COR-L47 (cell line): ENCODE results near the gene IFT52.
"Not testable (repeated sequence)": the region's sequence is repeated elsewhere in the genome, so short reads cannot be mapped to it uniquely, and the experiment has no call there.

Experiments
- DNase-seq: peaks from one replicate; lab custom pipeline; 2025; lab: John Stamatoyannopoulos, UW

Gene IFT52

DNA sequence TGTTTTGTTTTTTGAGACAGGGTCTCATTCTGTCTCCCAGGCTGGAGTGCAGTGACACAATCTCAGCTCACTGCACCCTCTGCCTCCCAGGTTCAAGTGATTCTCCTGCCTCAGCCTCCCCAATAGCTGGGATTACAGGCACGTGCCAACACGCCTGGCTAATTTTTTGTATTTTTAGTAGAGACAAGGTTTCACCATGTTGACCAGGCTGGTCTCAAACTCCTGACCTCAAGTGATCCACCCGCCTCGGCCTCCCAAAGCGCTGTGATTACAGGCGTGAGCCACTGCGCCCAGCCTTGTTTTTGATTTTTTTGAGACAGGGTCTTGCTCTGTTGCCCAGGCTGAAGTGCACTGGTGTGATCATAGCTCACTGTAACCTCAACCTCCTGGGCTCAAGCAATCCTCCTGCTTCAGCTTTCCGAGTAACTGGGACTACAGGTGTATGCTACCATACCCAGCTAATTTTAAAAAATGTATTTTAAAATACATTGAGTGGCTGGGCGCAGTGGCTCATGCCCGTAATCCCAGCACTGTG lies 61.0 kb downstream of the IFT52 start:
- not testable (repeated sequence) for DNase-seq

DNA sequence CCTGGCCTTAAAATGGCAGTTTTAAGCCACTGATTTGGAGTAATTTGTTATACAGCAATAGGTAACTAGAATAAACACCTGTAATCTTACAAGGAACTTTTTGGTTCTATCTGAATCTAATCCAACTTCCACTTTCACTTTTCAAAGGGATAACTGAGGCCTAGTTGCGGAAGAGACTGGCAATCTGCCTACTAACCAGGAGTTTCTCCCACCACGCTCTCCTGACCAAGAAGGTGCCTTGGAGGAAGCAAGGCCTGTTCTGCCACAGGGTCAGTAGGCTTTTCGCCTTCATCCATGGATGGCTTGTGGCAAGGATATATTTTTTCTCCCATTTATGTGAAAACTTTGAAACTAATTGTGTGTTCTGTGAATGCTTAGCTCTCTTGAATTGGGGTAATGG lies 63.2 kb downstream of the IFT52 start:
- DNase-seq, result no peak

DNA sequence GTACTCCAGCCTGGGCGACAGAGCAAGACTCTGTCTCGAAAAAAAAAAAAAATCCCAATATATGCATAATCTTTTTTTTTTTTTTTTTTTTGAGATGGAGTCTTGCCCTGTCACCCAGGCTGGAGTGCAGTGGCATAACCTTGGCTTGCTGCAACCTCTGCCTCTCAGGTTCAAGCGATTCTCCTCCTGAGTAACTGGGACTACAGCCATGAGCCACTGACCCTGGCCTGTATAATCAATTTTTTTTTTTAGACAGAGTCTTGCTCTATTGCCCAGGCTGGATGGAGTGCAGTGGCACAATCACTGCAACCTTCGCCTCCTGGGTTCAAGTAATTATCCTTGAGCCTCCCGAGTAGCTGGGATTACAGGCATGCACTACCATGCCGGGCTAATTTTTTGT lies 64.4 kb downstream of the IFT52 start:
- not testable (repeated sequence) for DNase-seq

DNA sequence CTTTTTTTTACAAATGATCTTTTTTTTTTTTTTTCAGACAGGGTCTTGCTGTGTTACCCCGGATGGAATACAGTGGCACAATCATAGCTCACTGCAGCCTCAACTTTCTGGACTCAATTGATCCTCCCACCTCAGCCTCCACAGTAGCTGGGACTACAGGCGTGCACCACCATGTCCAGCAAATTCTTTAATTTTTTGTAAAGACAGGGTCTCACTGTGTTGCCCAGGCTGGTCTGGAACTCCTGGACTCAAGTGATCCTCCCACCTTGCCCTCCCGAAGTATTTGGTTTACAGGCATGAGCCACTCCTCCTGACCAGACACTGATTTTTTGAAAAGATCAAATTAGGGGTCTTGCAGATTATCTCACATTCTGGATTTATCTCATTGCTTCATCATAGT lies 65.2 kb downstream of the IFT52 start:
- DNase-seq, result no peak

DNA sequence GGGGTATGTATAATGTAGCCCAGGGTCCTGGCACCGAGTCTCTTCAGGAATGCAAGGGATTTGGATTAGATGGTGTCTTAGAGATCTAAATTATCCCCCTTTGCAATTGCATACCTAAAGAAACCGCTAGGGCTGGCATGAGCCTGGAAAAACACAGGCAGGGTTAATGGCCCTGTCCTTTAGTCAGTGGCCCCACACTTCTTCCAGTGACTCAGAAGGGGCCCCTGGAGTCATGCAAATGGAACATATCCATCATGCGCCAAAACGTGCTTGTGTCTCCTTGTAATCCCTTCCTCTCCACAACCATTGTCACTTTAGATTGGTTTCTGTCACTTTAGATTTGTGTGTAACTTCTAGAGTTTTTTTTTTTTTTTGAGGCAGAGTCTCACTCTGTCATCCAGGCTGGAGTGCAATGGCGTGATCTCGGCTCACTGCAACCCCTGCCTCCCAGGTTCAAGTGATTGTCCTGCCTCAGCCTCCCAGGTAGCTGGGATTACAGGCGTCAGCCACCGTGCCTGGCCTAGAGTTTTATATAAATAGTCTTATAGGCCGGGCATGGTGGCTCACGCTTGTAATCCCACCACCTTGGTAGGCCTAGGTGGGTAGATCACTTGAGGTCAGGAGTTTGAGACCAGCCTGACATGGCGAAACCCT lies 67.5 kb downstream of the IFT52 start:
- DNase-seq, result no peak

DNA sequence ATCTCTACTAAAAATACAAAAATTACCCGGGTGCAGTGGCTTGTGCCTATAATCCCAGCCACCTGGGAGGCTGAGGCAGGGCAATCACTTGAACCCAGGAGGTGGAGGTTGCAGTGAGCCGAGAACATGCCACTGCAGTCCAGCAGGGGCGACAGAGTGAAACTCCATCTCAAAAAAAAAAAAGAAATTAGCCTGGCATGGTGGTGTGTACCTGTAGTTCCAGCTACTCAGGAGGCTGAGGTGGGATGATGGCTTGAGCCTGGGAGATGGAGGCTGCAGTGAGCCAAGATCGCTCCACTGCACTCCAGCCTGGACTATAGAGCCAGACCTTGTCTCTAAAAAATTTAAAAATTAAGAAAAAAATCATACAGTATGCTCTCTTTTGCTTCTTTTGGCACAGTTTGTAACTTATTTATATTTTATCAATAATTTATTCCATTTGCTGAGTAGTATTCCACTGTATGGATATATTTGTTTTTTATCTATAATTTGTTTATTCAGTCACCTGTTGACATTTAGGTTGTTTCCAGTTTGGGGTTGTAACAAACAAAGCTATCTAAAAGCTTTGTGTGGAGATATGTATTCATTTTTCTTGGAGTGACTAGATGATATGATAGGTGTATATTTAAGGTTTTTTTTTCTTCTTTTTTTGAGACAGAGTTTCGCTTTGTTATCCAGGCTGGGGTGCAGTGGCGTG lies 68.1 kb downstream of the IFT52 start:
- no peak for DNase-seq

DNA sequence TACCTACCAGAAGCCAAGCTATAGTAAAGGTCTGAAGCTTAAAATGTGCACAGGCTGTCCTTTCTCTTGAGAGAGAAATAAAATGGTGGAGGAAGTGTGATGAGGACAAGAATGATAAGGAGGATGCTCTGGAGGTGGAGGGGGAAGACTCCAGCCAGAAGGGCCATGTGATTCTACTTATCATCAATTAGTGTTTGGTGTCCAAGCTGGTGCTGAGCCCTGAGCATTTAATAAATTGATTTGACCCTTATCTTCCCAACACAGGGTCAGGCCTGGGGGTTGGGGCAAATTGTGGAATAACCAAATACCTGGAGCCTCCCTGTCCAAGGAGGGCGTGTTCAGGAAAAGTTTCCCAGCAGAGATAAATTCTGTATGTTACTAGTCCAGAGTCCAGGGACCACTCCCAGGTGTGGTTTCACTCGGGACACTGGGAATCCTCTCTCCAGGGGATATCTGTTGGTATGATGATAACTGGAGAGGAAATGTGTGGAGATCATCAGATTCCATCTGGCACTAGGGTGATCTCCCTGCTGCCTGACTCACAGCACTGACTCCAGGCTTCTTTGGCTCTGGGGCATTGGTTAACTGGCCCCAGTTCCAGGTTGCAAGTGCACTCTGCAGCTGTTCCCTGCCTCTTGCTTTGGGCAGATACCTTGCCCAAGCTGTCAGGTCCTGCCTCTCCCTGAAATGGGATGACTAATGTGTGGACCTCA lies 72.4 kb downstream of the IFT52 start:
- DNase-seq, result no peak

DNA sequence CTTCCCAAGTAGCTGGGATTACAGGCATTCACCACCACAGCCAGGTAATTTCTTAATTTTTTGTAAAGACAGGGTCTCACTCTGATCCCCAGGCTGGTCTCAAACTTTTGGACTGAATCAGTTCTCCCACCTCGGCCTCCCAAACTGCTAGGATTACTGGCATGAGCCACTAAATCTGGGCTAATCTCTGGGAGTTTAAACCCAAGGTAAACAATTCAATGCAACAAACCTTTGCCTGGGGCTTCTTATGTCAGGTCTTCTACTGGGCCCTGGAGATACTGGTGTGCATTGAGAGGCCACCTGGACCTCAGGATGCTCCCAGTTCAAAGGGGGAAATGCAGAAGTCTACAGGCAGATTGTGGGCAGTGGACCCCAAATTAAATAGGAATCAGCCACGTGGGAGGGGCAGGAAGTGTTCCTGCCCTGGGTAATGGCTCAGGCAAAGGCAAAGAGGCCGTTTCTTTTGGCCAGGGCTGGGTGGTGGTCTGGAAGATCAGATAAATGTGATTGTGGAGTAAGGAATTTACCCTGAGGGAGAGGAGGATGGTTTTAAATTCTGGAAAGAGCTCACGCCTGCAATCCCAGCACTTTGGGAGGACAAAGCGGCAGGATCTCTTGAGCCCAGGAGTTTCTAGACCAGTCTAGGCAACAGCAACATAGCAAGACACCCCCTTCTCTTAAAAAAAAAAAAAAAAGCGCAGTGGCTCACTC lies 74.9 kb downstream of the IFT52 start:
- DNase-seq, result no peak

DNA sequence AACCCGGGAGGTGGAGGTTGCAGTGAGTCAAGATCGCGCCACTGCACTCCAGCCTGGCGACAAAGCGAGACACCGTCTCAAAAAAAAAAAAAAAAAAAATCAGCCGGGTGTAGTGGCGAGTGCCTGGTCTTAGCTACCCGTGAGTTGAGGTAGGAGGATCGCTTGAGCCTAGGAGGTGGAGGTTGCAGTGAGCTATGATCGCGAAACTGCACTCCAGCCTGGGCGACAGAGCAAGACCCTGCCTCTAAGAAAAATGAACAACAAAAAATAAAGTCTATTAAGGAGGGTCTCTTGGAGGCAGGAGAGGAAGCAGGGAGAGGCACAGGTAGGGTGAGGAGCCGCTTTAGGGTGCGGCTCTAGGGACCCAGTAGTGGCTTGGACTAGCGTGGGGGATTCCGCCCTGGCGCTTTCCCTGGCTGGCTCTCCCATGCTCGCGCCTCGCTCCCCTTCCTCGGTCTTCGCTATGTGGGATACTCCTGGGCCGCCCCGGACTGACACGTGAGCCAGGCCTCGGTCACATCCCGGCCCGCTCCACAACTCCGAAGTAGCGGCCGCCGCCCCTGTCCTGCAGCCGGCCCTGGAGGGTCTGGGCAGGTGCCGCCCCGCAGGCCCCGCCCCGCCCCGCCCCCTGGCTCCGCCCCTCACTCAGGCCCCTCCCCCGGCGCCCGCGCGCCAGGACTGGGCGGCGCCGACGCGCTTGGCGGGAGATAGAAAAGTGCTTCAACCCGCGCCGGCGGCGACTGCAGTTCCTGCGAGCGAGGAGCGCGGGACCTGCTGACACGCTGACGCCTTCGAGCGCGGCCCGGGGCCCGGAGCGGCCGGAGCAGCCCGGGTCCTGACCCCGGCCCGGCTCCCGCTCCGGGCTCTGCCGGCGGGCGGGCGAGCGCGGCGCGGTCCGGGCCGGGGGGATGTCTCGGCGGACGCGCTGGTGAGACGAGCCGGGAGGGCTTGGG lies 75.9 kb downstream of the IFT52 start, which contains the start of gene MYBL2:
Gene MYBL2, plus strand, starts transcription at position 739 of the 953 bp plus-strand sequence. Its CDS starts 170 bp downstream, at position 909.
- peak; percentile 59 for DNase-seq

DNA sequence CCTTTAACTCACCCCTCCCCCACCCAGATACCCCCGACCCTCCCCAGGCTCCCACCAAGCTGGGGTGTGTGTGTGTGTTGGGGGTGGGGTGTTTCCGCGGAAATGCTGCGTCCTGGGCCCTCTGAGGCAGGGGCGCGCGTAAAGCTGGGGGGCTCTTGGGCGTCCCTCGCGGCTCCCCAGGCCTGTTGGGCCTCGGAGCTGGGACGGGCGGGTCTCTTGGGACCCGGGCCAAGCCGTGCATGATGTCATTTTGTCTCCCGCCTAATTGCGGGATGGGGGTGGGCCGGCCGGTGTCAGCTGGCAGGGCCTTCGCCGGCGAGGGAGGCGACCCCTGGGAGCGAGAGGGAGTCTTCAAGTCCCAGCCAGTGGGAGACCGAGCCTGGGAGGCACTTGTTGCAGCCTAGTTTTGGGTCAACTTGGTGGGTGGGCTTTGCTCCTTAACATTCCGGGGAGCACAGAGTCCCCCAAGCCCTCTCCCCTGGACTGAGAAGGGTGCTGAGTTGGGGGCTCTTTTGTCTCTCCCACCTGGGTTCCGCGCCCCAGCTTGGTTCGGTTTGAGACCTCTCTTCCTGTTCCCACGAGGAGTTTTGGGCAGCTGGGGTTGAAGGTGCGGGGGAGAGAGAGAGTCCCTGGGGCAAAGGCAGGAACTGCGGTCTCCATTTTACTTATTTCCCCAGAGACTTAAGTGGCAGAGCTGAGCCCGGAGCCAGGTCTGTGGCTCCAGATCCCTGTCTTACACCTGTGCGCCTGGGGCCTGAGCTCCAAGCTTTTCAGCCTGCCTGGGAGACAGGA lies 76.8 kb downstream of the IFT52 start:
- peak; percentile 5 for DNase-seq

DNA sequence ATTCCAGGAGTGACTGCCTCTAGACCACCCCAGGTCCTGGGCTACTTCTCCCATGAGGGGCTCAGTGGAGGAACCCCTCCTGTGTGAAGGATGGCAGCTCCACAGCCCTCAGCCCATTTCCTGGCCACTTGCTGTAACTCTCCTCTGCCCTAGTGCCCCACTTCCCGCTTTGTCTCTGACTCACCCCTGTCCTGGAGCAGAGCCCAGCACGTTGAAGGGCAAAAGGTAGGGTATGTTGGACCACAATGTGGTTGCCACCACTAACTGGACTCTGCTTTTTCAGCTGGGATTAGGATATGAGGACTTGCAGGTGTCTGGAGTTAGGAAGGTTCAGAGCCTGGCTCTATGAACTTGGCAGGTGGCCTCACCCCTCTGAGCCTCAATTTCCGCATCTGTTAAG lies 78.6 kb downstream of the IFT52 start:
- no peak for DNase-seq

DNA sequence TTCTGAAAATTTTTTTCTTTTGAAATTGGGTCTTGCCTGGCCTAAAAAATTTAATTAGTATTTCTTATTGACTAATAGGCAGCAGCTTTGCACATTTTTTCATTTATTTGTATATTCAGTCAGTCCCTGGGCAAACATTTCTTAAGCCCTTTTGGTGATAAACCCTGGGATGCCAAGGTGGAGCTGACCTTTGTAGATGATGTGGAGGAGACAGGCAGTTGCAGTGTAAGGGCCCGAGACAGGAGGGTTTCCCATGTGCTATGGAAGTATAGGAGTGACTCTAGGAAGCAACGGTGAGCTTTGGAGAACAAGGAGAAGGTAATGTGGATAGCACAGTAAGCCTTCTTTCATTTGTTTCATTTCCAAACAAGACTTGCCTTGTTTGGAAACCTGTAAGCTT lies 79.7 kb downstream of the IFT52 start:
- DNase-seq, result no peak

DNA sequence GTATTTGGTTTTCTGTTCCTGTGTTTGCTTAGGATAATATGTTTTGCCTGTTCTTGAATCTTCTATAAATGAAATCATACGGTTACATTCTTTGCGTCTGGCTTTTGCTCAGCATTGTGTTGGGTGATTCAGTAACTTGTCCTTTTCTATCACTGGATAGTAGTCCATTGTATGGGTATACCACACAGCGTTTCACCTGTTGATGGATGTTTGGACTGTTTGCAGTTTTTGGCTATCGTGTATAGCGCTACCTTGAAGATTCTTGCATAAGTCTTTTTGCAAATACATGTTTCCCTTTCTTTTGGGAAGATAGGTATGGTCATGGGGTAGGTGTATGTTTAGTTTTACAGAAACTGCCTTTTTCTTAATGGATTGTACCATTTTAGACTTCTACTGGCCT lies 85.6 kb downstream of the IFT52 start:
- no peak for DNase-seq

DNA sequence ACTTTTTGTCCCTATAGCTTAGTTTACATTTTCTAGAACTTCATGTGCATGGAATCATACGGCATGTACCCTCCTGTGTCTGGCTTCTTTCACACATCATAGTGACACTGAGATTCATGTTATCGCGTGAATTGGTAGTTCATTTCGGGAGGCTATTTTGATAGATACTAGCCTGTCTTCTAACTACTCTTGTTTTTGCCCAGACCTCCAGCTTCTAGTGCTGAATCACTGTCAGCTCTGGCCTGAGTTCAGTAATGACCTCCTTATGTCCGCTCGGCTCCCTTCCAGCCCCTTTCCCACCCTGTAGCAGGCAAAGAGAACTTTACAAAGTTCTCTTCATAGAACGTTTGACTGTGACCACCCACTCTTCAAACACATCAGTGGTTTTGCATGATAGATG lies 90.2 kb downstream of the IFT52 start:
- no peak for DNase-seq

DNA sequence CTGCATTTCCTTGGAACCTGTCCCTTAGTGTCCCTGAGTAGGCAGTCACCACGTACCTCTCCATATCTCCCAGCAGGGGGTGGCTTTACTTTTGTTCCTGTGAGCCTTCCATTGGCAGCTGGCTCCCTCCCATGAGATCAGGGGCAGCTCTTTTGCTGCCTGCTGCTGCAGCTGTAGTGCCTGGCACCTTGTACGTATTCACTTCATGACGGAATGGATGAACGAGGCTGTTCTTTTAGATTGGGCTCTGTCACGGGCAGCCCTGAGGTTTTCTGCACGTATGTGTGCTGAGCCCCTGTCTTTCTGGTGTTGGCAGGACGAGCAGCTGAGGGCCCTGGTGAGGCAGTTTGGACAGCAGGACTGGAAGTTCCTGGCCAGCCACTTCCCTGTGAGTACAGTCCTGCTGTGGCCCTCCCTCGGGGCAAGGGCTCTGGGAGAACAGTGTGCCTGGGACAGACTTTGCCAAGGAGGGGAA lies 90.8 kb downstream of the IFT52 start:
- DNase-seq, result peak; percentile 15

DNA sequence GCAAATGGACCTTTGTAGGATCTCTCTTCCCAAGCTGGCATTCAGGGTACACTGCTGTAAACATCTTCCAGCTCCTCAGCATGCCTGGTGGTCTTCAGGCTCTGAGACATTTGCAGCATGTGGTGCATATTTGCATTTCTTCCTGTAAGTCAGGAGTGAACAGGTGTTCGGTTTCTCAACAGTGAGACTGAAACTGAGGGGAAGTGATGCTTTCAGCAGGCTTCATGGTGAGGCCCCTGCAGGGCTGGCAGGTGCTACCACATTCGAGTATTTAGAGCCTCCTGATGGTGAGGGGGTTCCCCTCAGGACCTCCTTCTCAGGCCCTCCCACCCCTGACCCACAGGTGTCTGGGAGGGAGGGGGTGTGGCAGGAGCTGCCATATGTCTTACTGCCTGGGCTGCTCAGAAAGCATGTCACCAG lies 91.3 kb downstream of the IFT52 start:
- DNase-seq, result peak; percentile 1

DNA sequence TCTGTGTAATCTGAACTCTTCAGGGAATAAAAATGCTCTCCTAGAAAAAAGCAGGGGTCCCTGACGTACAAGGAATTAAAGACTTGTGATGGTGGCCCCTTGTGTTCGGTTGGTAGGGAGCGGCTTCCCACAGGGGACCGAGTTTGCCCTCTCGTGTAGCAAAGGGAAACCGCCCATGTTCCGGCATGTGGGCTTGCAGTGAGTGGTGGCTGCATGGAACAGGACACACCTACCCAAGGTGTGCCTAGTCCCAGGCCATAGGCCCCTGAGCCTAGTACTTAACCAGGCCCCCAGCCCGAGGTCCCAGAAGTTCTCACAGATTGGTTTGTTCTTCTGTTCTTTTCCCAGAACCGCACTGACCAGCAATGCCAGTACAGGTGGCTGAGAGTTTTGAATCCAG lies 91.7 kb downstream of the IFT52 start:
- no peak for DNase-seq

DNA sequence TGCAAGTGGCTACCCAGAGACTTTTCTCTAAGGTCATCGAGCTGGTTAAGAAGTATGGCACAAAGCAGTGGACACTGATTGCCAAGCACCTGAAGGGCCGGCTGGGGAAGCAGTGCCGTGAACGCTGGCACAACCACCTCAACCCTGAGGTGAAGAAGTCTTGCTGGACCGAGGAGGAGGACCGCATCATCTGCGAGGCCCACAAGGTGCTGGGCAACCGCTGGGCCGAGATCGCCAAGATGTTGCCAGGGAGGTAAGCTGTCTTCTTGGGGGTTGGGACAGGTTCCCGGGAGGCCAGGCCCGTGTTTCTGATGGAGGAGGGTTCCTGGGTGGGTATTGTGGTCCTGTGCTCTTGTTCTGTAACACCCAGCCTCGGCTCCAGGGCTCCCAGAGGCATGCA lies 96.1 kb downstream of the IFT52 start:
- DNase-seq, result no peak

DNA sequence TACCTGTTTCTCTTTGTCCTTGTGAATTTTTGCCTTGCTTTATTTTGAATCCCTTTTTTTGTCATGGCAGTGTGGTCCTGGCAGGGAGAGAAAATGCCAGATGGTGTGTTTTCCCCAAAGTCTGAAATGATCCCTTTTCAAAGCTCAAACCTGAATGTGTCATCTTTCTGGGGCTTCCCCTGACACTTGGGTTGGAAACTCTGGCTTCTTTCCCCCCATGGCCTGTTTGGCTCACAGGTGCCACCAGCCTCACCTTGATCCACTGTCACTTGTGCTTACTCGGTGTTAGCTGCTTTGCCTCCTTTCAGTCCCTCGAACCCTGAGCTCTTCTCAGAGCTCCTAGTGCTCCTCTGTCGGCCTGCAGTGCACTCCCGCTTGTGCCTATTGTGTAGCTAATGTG lies 98.4 kb downstream of the IFT52 start:
- no peak for DNase-seq

DNA sequence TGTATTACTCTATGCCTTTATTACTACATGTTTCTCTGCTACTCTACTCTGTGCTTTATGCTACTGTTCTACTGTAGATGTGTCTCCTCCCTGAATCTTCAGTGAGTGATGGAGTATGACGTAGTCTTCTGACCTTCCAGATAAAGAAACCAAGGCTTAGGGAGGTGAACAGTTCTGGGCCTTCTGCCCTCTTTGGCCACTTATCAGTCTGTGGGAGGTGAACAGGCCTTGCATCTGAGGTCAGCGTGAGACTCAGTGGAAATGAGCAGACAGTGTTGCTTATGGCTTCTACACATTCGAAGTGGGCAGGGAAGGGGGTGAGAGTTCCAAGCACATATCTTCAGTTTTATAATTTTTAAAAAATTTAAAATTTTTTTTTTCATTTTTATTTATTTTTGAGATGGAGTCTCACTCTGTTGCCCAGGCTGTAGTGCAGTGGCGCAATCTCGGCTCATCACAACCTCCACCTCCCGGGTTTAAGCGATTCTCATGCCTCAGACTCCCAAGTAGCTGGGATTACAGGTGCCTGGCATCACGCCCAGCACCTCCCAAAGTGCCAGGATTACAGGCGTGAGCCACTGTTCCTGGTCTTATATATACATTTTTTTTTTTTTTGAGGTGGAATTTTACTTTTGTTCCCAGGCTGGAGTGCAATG lies 100.3 kb downstream of the IFT52 start:
- DNase-seq, result no peak
